AML-193 (cell line): ENCODE results near the gene DGKZ.

Experiments
- DNase-seq, 2 experiments: peaks; one replicate each; lab custom pipeline; 2025; lab: John Stamatoyannopoulos, UW

DGKZ gene

GRCh38 chr11:46347637-46348311, 511 bp downstream of the DGKZ start:
- DNase-seq: no peak

DNA sequence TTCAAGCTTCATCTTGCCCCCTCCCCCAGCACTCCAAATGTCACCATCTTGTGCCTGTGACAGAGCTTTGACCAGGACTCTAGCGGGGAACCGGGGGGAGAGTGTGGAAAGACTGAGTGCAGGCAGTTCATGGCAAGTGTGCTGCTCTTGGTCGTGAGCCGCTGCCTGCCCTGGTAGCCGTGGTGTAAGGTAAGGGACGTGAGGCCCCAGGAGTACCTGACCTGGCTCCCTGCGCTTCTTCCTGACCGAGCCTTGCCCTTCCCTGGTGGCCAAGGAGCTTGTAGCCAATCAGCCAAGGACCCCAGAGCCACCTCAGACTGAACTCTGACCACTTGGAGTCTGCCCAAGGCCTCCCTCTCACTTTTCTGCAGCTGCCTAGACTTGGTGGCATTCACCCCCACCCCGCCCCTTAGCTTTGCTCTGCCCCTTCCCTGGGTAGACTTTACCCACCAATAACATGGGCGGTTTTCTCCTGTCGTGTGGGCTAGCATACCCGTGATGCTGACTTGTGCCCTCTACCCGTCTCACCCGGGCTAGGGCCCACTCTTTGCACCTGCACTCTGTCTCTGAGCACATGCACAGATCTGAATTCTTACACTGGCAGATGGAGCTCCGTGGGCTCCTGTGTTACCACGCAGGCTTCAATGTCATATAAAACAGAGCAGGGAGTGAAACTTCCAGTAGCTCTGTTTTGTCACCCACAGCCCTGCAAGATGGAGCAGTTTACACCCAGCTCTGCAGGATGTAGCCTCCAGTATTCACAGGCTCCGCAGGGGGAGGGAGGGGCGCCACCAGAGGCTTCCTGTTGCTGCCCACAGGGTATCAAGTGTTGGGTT, 1.5 kb downstream of the DGKZ start:
- peak in 1 of 2 experiments; percentile 7 for DNase-seq

GRCh38 chr11:46350695-46351094, 3.4 kb downstream of the DGKZ start:
- DNase-seq: no peak

GRCh38 chr11:46351148-46351547, 3.9 kb downstream of the DGKZ start:
- DNase-seq: no peak

- DNase-seq: no peak
Measured at GRCh38 chr11:46351606-46352005, 4.3 kb downstream of the DGKZ start.

- peak in 1 of 2 experiments; percentile 13 for DNase-seq
Measured at GRCh38 chr11:46352063-46352841, 5.0 kb downstream of the DGKZ start.

GRCh38 chr11:46353698-46354097, 6.4 kb downstream of the DGKZ start:
- DNase-seq: no peak

- DNase-seq: peak; percentile 61 to 65
Measured at GRCh38 chr11:46356924-46357482, 9.7 kb downstream of the DGKZ start.

DNA sequence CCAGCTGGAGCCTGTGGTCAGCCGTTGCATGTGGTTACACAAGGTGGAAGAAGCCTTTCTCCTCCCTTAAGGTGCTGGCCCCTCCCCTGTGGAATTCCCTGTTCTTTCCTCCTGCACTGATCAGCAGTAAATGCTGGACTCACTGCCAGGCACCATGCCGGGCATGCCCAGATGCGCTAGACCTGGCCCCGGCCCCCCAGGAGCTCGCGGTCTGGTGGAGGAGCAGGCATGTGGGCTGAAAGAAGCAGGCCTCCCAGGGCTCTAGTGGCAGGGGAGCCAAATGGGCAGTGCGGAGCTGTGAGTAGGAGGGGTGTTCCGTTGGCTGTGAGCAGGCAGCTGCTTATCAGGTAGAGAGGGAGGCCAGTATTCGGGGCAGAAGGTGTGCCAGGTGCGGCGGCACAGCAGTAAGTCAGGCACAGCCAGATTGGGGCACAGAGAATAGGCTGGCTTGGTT, 10.2 kb downstream of the DGKZ start:
- peak; percentile 35 to 45 for DNase-seq

- DNase-seq: no peak
Measured at GRCh38 chr11:46359953-46360352, 12.7 kb downstream of the DGKZ start.

DNA sequence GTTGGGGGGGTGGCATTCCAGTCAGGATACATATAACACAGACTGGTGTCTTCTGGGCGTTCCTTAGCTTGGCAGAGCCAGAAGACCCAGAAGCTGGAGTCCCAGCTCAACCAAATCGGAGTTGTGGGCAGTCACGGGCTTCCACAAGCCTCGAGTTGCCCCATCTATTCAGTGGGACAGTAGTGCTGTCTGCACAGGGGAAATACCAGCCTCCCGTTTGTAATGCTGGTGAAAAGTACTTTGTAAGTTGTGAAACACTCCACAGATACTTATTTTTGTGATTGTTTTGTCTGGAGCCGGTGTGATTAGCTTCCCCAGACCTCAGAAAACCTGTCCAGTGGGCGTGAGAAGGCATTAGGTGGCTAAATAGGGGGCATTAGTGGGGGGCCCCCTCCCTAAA, 13.6 kb downstream of the DGKZ start:
- peak; percentile 34 to 39 for DNase-seq

DNA sequence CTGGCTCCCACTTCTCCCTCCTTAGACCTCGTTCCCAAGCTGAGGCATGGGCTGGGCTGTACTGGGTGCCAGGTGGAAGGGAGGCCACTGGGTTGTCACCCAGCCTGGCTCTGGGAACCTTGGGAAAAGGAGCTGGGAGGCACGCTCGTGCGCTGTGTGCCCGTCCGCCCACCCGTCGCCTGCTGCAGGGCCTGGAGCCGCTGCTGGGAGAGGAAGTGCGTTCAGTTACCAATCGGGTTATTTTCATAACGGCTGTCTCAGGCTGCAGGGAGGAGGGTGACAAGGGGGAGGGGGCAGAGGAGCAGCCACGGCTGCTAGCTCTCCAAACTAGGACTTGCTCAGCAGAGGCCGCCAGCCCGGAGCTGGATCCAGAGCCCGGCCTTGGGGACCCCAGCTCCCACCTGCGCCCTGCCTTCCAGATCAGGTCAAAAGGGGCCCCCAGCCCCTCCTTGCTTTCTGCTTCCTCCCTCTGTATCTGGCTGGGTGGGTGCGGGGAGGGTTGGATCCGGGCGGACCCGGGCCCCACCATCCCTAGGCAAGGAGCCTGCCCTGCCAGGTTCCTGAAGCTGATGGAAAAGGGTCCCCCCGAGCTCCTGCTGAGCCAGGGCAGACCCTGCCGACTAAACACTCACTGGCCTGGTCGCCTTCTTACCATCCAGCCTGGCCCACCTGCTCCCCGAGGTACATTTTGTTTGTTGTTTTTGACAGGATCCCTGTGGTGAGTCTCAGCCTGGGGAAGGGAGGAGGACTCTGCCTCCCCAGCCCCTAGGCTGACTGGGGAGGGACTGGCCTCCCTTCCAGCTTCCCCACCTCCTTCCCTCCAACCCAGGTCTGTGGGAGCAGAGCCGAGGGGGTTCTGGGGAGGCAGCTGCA, 14.3 kb downstream of the DGKZ start:
- DNase-seq: peak; percentile 77 to 80

DNA sequence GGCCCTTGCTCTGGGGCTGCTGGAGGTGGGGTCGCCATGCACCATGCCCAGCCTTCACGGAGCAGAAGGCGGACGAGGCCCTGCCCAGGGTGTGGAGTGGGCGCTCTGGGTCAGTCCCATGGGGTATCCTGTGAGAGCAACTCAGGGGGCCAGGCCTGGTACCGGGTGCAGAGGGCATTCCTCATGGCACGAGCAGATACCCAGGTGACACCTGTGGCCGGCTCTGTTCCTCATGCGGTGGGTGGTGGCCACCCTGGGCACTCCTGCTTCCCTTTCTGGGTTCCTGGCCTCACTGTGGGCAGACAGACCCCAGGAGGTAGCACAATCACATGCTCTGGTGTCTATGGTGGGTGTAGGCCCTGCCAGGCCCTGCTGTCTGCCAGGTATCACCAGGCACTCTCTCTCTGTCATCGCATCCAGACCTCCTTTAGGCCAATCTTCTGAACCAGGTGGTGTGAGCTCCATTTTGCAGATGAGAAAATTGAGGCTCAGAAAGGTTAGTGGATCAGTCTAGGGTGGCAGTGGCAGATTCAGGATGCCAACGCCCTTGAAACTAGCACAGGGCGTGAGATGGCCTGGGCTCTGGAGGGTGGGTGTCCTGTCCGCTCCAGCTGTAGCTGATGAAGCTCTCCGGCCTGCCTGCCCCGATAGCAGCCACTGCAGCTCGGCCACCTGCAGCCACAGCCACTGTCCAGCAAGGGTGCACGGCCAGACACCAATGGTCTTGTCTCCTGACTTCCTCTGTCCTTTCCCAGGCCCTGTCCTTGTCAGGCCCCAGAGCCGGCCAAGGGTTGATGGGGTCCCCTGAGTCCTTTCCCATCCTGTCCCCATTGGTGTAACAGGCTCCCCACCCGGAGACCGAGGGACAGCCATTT, 15.1 kb downstream of the DGKZ start:
- DNase-seq: no peak

GRCh38 chr11:46363031-46363407, 15.8 kb downstream of the DGKZ start:
- DNase-seq: peak; percentile 43 to 64

- DNase-seq: no peak
Measured at GRCh38 chr11:46363455-46364005, 16.3 kb downstream of the DGKZ start.

DNA sequence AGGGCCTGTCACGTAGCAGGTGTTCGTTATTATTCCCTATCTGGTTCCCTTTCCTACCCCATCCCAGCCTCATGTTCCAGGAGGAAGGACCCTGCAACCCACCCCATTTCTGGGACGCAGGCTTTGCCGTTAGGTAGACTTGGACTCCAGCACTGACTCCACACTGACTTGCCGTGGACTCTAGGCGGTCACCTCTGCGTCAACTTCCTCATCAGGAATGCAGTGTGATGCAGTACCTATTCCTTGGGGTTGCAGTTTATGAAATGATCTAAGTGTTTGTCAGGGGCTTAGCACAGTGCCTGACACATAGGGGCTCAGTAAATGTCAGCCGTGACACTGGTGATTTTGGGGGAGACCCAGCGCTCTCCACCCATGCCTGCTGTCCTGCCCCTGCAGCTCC, 16.8 kb downstream of the DGKZ start:
- DNase-seq: no peak

- DNase-seq: no peak
Measured at GRCh38 chr11:46364791-46365190, 17.5 kb downstream of the DGKZ start.

- no peak for DNase-seq
Measured at GRCh38 chr11:46366260-46366659, 19.0 kb downstream of the DGKZ start.

- DNase-seq: no peak
Measured at GRCh38 chr11:46366661-46367161, 19.4 kb downstream of the DGKZ start.
